Activated naive CD8-positive, alpha-beta T cell treated with anti-CD3 and anti-CD28 coated beads, Interleukin-2, amount 10 ng/mL, durations not matched to agents 7 days and 5 days (primary cell): ENCODE data around the gene NPAT. TPM values are rescaled to one million over a fixed set of nuclear protein-coding genes. Genes with fewer than 3 reads are reported as not detected.
"Not testable (repeated sequence)": the region's sequence is repeated elsewhere in the genome, so short reads cannot be mapped to it uniquely, and the experiment has no call there.

ENCODE experiments used
- ATAC-seq: fragments of 150-1000 bp; cut with Tn5 transposase; one replicate; pipeline ENCODE4 v1.10.0; 2021; ENCODE audit warnings: low read depth, moderate library complexity
- POLR2A ChIA-PET: fragments of 350-600 bp; sonication (Branson Sonifier 250); formaldehyde crosslinking; loops from one replicate; lab custom pipeline; 2021; ENCODE audit warnings: antibody characterized with exemption; lab: Charles Lee
- DNase-seq: peaks from one replicate; pipeline ENCODE4 v3.0.0; 2021
- H3K27ac Mint-ChIP-seq: one replicate; pipeline ENCODE4 v1.8.0; 2022; ENCODE audit warnings: mild to moderate bottlenecking, mixed read lengths
- H3K27me3 Mint-ChIP-seq: one replicate; pipeline ENCODE4 v1.8.0; 2022; ENCODE audit warnings: mild to moderate bottlenecking, moderate library complexity, mixed read lengths
- H3K36me3 Mint-ChIP-seq: one replicate; pipeline ENCODE4 v1.8.0; 2021; ENCODE audit warnings: mild to moderate bottlenecking, mixed read lengths
- H3K4me1 Mint-ChIP-seq: one replicate; pipeline ENCODE4 v1.8.0; 2021; ENCODE audit warnings: mixed read lengths
- H3K4me3 Mint-ChIP-seq: one replicate; pipeline ENCODE4 v1.8.0; 2022; ENCODE audit warnings: mild to moderate bottlenecking, moderate library complexity, mixed read lengths
- H3K9me3 Mint-ChIP-seq: one replicate; pipeline ENCODE4 v1.8.0; 2021; ENCODE audit warnings: mixed read lengths
- total RNA-seq, 2 experiments: library from RNA; stranded (reverse); gene quantifications; one replicate each; pipeline ENCODE4 v1.2.3, GENCODE V29; 2021

Gene NPAT
- total RNA-seq, 2 experiments from 2014 or later, result 57.6 to 58.0 TPM

DNA sequence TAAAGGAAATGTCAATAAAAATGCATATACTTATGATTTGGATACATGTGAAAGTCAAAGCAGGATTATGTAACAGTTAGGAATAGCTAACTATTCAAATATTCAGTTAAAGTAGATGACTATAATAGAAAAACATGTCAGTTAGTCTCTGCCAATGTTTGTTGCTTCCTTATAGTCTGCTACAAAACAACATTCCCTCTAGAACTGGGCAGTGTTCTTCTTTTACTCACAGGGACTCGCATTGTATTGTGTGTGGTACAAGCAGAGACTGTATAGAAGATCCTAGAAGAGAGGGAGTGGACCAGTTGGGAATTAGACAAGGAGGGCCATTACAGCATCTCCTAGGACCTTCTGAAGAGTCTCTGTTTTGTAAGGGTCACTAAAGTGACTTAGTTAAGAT lies 90.4 kb downstream of the NPAT start:
- POLR2A ChIA-PET, result interaction anchor here (0.6 kb wide), 1 partner anchor 736 kb away, joined by 4 read pairs; no protein-coding TSS in a partner anchor
- peaks cover 22% of the 10 kb centered on the region for H3K36me3 Mint-ChIP-seq
- H3K27ac Mint-ChIP-seq, result no peak overlapping the region
- ATAC-seq (no peak), DNase-seq (no peak)
- H3K4me3 Mint-ChIP-seq, result no peak overlapping the region
- H3K27me3 Mint-ChIP-seq, result no peaks in the 10 kb centered on the region
- no peaks in the 10 kb centered on the region for H3K9me3 Mint-ChIP-seq
- peaks cover 7% of the 10 kb centered on the region for H3K4me1 Mint-ChIP-seq

DNA sequence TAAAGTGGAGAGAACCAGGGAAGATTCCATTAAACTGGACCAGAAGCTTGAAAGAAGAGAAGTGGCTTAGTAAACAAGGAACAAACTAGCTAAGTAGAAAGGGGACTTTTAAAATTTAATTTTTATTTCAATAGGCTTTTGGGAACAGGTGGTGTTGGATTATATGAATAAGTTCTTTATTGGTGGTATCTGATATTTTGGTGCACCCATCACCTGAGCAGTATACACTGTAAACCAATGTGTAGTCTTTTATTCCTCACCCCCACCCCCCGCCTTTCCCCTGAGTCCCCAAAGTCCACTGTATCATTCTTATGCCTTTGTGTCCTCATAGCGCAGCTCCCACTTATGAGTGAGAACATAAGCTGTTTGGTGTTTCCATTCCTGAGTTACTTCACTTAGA lies 93.7 kb downstream of the NPAT start:
- H3K4me3 Mint-ChIP-seq, result no peak overlapping the region
- no peaks in the 10 kb centered on the region for H3K27me3 Mint-ChIP-seq
- ATAC-seq, result no peak
- peaks cover 18% of the 10 kb centered on the region for H3K4me1 Mint-ChIP-seq
- H3K9me3 Mint-ChIP-seq, result no peaks in the 10 kb centered on the region
- POLR2A ChIA-PET, result no interaction called here
- no peak for DNase-seq
- no peak overlapping the region for H3K27ac Mint-ChIP-seq
- peaks cover 28% of the 10 kb centered on the region for H3K36me3 Mint-ChIP-seq

DNA sequence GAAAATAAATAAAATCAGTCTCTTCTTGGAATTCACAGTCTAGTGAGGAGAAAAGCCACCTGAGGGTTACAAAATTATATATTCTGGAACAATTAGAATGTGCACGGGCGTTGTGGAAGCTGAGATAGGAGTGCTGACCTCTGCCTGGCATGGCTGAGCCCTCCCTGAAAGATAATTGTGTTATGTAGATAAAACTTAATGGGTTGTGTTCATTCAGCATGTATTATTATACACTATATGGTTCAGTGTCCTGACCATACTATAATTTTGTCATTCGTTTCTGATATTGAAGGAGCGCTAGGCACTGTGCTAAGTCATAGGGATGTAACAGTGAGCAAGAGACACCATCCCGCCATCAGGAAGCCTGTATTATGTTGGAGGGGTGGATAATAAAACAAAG lies 97.3 kb downstream of the NPAT start:
- DNase-seq, result no peak
- Mint-ChIP-seq H3K27me3 (no peaks in the 10 kb centered on the region), H3K4me3 (no peak overlapping the region), H3K36me3 (peaks cover 24% of the 10 kb centered on the region), H3K4me1 (peaks cover 30% of the 10 kb centered on the region), H3K27ac (no peak overlapping the region), H3K9me3 (no peaks in the 10 kb centered on the region)
- ATAC-seq, result no peak
- POLR2A ChIA-PET, result interaction anchor here (0.6 kb wide), 1 partner anchor 163 kb away, joined by 5 read pairs; no protein-coding TSS in a partner anchor

DNA sequence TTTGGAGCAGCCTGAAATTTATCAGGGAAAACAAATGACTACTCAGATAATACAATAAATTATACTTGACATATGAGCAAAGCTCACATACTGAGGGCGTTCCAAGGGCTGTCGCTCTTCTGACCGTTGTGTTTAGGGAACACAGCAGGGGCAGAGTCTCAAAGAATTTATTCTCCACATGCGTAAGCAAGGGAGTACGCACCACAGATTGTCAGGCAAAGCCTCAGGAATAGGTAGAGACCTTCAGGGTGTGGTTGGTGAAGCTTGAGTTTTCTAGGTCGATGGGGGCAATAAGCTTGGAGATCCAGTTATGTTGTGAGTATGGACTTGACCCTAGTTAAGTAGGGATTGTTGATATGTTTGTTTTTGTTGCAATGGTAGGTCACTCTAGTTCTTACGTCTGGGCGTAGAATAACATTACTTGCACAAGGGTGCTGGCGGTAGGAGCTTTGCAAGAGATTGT lies 100.2 kb downstream of the NPAT start:
- no peaks in the 10 kb centered on the region for H3K9me3 Mint-ChIP-seq

DNA sequence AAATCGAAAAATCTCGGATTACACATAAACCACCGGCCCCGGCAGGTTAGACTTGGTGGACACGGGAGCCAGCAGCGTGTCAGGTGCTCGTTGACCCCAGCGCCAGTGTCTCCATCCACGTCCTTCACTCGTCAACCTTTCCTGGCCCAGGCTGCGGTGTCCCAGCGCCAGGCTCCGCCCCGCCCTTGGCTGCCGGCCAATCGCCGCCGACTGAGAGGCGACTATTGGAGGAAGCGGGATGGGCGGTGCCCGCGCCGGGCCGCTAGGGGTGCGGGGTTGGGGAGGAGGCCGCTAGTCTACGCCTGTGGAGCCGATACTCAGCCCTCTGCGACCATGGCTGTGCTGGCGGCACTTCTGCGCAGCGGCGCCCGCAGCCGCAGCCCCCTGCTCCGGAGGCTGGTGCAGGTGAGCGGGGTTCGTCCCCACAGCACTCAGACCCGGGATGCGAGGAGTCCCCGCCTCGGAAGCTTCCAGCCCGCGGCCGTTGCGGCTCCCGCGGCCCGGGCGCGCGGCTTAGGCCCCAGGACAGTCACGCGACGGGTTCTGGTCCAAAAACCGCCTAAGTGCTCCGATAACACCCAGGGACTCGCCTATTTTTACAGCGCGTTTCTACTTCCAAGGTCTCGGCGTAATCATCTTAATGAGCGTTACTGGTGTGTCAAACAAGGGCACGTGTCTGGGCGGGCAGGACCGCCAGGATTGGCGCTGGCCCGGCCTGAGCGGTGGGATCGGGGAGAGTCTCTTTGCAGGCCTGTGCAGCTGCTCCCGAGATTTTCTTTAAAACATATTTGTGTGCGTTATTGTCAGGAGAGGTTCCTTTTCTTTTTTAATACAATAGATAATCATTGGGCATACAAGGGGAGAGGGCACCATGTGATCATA lies 100.9 kb downstream of the NPAT start, which contains the start of gene ACAT1:
Gene ACAT1 (plus strand): TSS at position 294 of the 882 bp plus-strand sequence. CDS start 40 bp downstream, at position 334.
- POLR2A ChIA-PET, result interaction anchor here (1.3 to 2.4 kb wide), 2 partner anchors 12 to 102 kb away, joined by 3 to 7 read pairs; no protein-coding TSS in a partner anchor
- Mint-ChIP-seq H3K4me3 (peak within 1 kb of the TSS; percentile 94), H3K27me3 (no peaks in the 10 kb centered on the region), H3K9me3 (no peaks in the 10 kb centered on the region), H3K36me3 (peaks cover 13% of the 10 kb centered on the region), H3K4me1 (peaks cover 30% of the 10 kb centered on the region), H3K27ac (peak within 1 kb of the TSS; percentile 83)
- DNase-seq (peak; percentile 97), ATAC-seq (peak; percentile 99)

More for the DNA sequence above, 100.2 kb downstream of the NPAT start:
- H3K4me3 Mint-ChIP-seq, result peak overlapping the region; percentile 94
- DNase-seq (no peak), ATAC-seq (no peak)
- peaks cover 30% of the 10 kb centered on the region for H3K4me1 Mint-ChIP-seq
- peak overlapping the region; percentile 6 for H3K27ac Mint-ChIP-seq
- H3K36me3 Mint-ChIP-seq, result peaks cover 13% of the 10 kb centered on the region
- H3K27me3 Mint-ChIP-seq, result no peaks in the 10 kb centered on the region
- POLR2A ChIA-PET, result interaction anchor here (1.3 to 2.4 kb wide), 2 partner anchors 11 to 102 kb away, joined by 3 to 7 read pairs; no protein-coding TSS in a partner anchor

DNA sequence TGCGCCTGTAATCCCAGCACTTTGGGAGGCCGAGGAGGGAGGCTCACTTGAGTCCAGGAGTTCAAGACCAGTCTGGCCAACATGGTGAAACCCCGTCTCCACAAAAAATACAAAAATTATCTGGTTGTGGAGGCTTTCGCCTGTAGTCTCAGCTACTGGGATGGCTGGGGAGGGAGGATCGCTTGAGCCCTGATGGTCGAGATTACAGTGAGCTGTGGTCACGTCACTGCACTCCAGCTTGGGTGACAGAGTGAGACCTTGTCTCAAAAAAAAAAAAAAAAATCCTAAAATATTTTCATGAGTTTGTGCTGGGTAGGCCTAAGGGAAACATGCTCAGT lies 101.5 kb downstream of the NPAT start:
- H3K36me3 Mint-ChIP-seq, ATAC-seq, H3K27me3 Mint-ChIP-seq, H3K9me3 Mint-ChIP-seq, DNase-seq: not testable (repeated sequence)
- POLR2A ChIA-PET, result interaction anchor here (1.3 to 2.4 kb wide), 2 partner anchors 12 to 103 kb away, joined by 3 to 7 read pairs; no protein-coding TSS in a partner anchor
- H3K4me3 Mint-ChIP-seq, result peak overlapping the region; percentile 94
- peaks cover 29% of the 10 kb centered on the region for H3K4me1 Mint-ChIP-seq
- H3K27ac Mint-ChIP-seq, result peak overlapping the region; percentile 83

DNA sequence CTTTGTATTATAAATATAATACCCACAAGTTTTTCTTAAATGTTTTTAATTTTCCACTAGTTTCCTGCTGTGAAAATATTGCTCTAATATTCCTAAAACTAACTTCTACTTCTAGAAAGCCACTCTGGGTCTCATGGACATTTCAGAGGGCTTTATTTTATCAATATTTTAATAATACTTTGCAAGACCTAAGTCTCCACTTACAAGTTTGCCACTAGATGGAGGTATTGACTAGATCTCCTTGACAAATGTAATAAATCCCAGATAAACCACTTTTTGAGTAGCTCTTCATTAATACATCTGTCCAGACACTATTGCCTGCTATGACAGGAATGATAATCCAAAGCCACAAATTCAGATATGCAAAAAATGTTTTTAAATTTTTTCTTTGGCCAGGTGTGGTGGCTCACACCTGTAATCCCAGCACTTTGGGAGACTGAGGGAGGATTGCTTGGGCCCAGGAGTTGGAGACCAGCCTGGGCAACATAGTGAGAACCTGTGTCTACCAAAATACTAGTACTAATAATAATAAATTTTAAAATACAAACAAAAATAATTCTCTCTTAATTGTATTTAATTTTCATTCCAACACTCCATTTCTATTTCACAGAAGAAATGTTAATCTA lies 104.6 kb downstream of the NPAT start:
- Mint-ChIP-seq H3K4me1 (peaks cover 11% of the 10 kb centered on the region), H3K9me3 (no peaks in the 10 kb centered on the region), H3K36me3 (peaks cover 2% of the 10 kb centered on the region), H3K27ac (no peak overlapping the region), H3K4me3 (no peak overlapping the region), H3K27me3 (no peaks in the 10 kb centered on the region)
- DNase-seq (no peak), ATAC-seq (no peak)
- POLR2A ChIA-PET, result interaction anchor here (0.7 kb wide), 1 partner anchor 110 kb away, joined by 3 read pairs; no protein-coding TSS in a partner anchor

DNA sequence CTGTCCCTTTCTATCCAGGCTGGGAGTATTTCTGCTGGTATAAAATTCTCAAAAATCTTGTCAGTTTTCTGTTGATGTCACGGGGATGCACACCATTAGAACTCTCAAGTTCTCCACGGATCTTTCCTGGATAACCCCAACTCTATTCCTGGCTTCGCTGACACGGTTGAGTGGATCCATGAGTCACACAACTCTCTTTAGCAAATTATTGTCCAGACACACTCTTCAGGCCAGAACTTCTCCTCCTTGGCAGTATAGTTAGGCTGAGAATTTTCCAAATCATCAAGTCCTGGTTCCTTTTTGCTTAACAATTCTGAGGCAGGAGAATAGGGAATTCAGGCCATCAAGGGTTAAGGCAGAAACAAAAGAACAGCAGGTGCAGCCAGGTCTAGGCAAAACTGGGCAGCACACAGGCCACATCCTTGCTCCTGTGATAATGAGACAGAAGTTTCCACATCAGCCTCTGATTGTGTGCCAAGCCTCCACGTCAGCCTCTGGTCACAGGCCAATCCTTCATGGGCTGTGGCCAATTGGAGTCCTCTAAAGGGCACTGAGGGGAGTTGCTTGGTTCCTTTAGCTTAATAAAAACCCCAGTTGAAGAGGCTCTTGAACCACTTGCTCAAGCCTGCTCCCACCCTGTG lies 106.8 kb downstream of the NPAT start:
- ATAC-seq (no peak), DNase-seq (no peak)
- H3K36me3 Mint-ChIP-seq, result no peaks in the 10 kb centered on the region
- H3K4me3 Mint-ChIP-seq, result no peak overlapping the region
- POLR2A ChIA-PET, result no interaction called here
- H3K4me1 Mint-ChIP-seq, result peaks cover 4% of the 10 kb centered on the region
- no peak overlapping the region for H3K27ac Mint-ChIP-seq
- no peaks in the 10 kb centered on the region for H3K9me3 Mint-ChIP-seq
- H3K27me3 Mint-ChIP-seq, result no peaks in the 10 kb centered on the region

DNA sequence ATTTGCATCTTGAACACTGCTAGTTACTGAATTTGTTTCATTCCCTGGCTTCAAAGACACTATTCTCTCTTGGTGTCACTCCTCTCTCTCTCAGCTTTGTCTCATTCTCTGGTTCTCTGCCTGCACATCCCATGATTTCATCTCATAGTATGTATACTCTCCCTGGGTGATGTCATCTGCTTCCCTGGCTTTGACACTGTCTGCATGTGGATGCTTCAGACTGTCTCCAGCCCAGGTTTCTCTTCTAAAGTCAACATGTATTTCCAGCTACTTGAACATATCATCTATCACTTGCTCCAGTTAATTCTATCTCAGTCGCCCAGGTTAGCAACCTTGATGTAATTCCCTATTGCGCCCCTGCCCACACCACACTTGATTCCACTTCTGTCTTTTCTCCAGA lies 110.4 kb downstream of the NPAT start:
- POLR2A ChIA-PET, result no interaction called here
- no peak for ATAC-seq
- Mint-ChIP-seq H3K4me3 (no peak overlapping the region), H3K36me3 (no peaks in the 10 kb centered on the region), H3K27me3 (no peaks in the 10 kb centered on the region), H3K4me1 (peaks cover 4% of the 10 kb centered on the region), H3K27ac (no peak overlapping the region), H3K9me3 (no peaks in the 10 kb centered on the region)
- no peak for DNase-seq

DNA sequence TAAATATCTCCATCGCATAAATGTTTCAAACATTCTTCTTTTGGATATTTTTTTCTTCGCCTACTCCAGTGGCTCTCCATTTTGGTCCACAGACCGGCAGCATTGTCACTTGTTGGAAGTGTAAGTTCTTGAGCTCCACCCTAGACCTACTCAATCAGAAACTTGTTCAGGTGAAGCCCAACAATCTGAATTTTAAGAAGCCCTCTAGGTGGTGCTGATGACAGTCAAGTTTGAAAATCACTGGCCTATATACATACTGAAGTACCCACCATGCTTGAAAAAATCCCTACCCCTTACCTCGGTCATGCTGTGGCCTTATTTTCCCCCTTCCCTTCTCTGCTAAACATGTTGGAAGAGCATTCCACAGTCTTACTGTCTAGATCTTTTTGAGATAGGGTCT lies 111.3 kb downstream of the NPAT start:
- ATAC-seq (no peak), DNase-seq (no peak)
- H3K27ac Mint-ChIP-seq, result no peak overlapping the region
- POLR2A ChIA-PET, result no interaction called here
- no peaks in the 10 kb centered on the region for H3K9me3 Mint-ChIP-seq
- no peaks in the 10 kb centered on the region for H3K36me3 Mint-ChIP-seq
- no peaks in the 10 kb centered on the region for H3K27me3 Mint-ChIP-seq
- H3K4me1 Mint-ChIP-seq, result peaks cover 4% of the 10 kb centered on the region
- no peak overlapping the region for H3K4me3 Mint-ChIP-seq

Other genes starting within 250 kb of the NPAT start
- gene CUL5, start 213.7 kb downstream of the NPAT start, total RNA-seq, result 10 to 100 TPM; 29.3 to 30.2 TPM
- gene ACAT1, start 101.1 kb downstream of the NPAT start, total RNA-seq, result 10 to 100 TPM; 41.5 to 42.2 TPM
- gene ATM, start 429 bp upstream of the NPAT start, total RNA-seq, result 100 to 1,000 TPM; 287 to 333 TPM
- gene C11orf65, start 244.9 kb upstream of the NPAT start, total RNA-seq, result under 1 TPM; 0.57 to 0.80 TPM